ENCODE results near the gene DNAJC16.

DNA sequence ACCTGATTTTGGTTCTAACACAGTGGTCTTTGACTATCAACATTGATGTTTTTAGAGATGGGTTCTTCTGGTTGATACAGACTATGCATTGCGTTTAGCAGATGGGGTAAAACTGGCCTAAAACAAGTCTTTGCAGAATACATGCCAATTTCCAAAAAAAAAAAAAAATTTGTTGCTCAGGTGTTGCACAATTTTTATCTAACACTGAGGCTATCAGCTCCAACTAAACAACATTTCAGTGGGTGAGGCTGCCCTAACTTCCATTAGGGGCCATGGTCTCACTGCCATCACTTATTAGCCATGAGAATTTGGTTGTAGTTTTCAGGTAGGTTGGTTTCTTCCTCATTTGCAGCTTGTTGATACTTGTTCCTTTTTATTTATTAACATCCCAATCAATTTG is 44.2 kb downstream of the DNAJC16 start:
- TF ChIP-seq, protein P1, sequence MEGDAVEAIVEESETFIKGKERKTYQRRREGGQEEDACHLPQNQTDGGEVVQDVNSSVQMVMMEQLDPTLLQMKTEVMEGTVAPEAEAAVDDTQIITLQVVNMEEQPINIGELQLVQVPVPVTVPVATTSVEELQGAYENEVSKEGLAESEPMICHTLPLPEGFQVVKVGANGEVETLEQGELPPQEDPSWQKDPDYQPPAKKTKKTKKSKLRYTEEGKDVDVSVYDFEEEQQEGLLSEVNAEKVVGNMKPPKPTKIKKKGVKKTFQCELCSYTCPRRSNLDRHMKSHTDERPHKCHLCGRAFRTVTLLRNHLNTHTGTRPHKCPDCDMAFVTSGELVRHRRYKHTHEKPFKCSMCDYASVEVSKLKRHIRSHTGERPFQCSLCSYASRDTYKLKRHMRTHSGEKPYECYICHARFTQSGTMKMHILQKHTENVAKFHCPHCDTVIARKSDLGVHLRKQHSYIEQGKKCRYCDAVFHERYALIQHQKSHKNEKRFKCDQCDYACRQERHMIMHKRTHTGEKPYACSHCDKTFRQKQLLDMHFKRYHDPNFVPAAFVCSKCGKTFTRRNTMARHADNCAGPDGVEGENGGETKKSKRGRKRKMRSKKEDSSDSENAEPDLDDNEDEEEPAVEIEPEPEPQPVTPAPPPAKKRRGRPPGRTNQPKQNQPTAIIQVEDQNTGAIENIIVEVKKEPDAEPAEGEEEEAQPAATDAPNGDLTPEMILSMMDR (IDR thresholded peaks at IDR 0.05), result no peak
- TF ChIP-seq POLR2A (IDR thresholded peaks at IDR 0.05), result no peak
- no peak for TF ChIP-seq POLR2AphosphoS5 (IDR thresholded peaks at IDR 0.05)
